D721Med (cell line): Measurements from ENCODE around the gene TMED6.

Source experiments
- DNase-seq: peaks from one replicate; pipeline ENCODE4 v3.0.0; 2011; ENCODE audit warnings: low spot score; ENCODE audit not compliant: insufficient read length
- FAIRE-seq: peaks from 2 replicates; lab custom pipeline; 2011; peaks lifted over from hg19 to GRCh38; lab: Jason Lieb, UNC
- CTCF ChIP-seq: IDR thresholded peaks from 2 replicates; pipeline ENCODE4 v1.5.1; 2012; ENCODE audit warnings: mild to moderate bottlenecking, control low read depth; ENCODE audit not compliant: insufficient read depth; ENCODE audit errors: missing control alignments

The TMED6 gene

GRCh38 chr16:69324013-69324531 is 27.5 kb downstream of the TMED6 start:
- FAIRE-seq (no peak), DNase-seq (no peak)
- no peak for TF ChIP-seq CTCF

GRCh38 chr16:69323415-69323814 is 28.2 kb downstream of the TMED6 start:
- no peak for TF ChIP-seq CTCF
- DNase-seq (no peak), FAIRE-seq (no peak)

GRCh38 chr16:69322343-69322742 is 29.2 kb downstream of the TMED6 start:
- TF ChIP-seq CTCF = no peak
- DNase-seq = no peak
- FAIRE-seq = no peak

GRCh38 chr16:69321080-69321479 is 30.5 kb downstream of the TMED6 start:
- no peak for FAIRE-seq

GRCh38 chr16:69320740-69321073 is 30.9 kb downstream of the TMED6 start:
- TF ChIP-seq CTCF = no peak
- FAIRE-seq (no peak), DNase-seq (no peak)

More at GRCh38 chr16:69321080-69321479, 30.5 kb downstream of the TMED6 start:
- no peak for TF ChIP-seq CTCF
- DNase-seq = no peak

GRCh38 chr16:69319826-69320739 is 31.5 kb downstream of the TMED6 start:
- DNase-seq (no peak), FAIRE-seq (no peak)
- TF ChIP-seq CTCF = no peak

- DNase-seq (no peak), FAIRE-seq (no peak)
- no peak for TF ChIP-seq CTCF
These were observed 32.2 kb downstream of the TMED6 start for GRCh38 chr16:69319381-69319780.
